NCI-H128 (cell line): ENCODE results near the gene ACMSD.
"Not testable (repeated sequence)": the region's sequence is repeated elsewhere in the genome, so short reads cannot be mapped to it uniquely, and the experiment has no call there.

Experiments
- DNase-seq: peaks from one replicate; lab custom pipeline; 2025; ENCODE audit not compliant: unreplicated experiment; lab: John Stamatoyannopoulos, UW

ACMSD gene

DNA sequence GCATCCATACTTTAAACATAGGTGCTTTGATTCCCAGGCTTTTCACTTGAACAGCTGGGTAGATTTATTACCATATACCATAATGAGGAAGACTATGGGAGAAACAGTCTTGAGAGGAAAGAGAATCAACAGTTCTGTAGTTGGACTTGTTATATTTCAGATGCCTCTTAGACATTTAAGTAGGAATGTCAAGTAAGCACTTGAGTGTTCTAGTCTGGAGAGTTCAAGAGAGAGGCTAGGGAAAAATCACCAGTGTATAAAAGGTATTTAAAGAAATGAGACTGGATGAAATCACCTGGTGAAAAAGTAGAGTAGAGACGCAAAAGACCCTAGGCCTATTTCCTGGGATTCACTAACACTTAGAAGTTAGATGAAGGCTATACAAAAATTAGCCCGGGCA, 66.8 kb downstream of the ACMSD start:
- no peak for DNase-seq

DNA sequence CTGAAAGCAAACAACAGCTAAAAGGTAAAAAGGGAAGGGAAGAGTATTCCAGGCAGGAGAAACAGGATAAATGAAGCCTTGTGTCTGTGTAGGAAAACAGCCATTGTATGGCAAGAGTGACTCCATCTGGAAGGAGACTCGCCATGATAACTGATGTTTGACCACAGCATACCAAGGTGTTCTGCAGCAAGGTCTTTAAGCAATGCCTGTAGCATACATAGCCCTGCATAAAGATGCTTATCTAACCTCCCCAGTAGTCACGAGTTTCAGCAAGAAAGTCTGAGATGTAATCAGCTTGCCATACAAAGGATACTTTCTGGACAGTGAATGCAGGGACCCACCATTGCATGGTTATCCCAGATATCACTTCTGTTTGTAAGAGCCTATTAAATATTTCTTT, 68.3 kb downstream of the ACMSD start:
- DNase-seq, result no peak

DNA sequence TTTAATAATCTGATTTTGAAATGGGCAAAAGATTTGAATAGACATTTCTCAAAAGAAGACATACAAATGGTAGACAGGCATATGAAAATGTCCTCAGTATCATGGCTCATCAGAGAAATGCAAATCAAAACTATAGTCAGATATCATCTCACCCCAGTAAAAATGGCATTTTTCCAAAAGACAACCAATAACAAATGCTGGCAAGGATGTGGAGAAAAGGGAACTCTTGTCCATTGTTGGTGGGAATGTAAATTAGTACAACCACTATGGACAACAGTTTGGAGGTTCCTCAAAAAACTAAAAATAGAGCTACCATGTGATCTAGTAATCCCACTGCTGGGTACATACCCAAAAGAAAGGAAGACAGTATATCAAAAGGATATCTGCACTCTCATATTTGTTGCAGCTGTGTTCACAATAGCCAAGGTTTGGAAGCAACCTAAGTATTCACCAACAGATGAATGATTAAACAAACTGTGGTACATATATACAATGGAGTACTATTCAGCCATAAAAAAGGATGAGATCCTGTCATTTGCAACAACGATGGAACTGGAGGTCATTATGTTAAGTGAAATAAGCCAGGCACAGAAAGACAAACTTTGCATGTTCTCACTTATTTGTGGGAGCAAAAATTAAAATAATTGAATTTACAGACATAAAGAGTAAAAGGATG, 69.2 kb downstream of the ACMSD start:
- DNase-seq, result not testable (repeated sequence)

DNA sequence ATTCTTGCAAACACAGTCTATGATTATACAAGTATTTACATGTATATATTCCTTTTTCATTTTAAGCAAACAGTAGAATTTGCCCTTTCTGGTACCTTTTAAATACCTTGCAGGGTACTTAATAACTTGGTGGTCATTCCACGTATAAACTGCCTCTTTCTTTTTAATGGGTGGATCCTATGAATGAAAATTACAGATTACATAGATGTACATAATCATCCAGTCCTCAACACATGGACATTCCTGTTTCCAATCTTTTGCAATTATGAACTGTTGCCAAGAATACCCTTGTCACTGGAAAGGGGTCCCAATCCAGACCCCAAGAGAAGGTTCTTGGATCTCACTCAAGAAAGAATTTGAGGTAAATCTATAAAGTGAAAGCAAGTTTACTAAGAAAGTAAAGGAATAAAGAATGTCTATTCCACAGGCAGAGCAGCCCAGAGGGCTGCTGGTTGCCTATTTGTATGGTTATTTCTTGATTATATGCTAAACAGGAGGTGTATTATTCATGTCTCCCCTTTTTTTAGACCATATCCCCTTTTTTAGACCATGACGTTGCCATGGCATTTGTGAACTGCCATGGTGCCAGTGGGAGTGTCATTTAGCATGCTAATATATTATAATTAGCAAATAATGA, 72.5 kb downstream of the ACMSD start:
- no peak for DNase-seq

DNA sequence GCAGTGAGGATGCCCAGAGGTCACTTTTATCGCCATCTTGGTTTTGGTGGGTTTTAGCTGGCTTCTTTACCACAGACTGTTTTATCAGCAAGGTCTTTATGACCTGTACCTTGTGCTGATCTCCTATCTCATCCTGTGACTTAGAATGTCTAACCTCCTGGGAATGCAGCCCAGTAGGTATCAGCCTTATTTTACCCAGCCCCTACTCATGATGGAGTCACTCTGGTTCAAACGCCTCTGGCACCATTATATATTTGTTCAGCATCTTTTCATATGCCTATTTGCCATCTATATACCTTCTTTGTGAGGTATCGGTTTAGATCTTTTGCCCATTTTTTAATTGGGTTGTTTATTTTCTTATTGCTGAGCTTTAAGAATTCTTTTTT, 73.0 kb downstream of the ACMSD start:
- DNase-seq, result no peak

DNA sequence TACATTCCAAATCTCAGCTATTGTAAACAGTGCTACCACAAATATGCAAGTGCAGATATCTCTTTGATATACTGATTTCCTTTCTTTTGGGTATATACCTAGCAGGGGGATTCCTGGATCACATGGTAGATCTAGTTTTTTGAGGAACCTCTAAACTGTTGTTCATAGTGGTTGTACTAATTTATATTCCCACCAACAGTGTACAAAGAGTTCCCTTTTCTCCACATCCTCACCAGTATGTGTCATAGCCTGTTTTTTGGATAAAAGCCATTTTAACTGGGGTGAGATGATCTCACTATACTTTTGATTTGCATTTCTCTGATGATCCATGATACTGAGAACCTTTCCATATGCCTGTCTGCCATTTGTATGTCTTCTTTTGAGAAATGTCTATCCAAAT, 73.9 kb downstream of the ACMSD start:
- DNase-seq, result no peak

DNA sequence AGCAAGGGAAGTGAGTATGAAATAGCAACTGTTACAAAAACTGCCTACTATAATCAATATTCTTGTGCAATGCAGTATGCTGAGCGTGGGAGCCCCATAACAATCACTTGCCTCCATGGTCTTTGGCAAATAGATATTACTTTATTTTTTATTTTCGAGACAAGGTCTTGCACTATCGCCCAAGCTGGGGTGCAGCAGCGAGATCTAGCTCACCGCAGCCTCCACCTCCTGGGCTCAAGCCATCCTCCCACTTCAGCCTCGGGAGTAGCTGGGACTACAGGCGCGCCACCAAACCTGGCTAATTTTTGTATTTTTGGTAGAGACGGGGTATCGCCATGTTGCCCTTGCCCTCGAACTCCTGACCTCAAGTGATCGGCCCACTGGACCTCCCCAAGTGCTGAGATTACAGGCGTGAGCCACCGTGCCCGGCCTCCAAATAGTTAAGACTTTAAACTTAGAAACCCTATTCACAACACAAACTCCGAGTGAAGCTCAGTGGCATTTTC, 79.0 kb downstream of the ACMSD start:
- DNase-seq, result no peak

DNA sequence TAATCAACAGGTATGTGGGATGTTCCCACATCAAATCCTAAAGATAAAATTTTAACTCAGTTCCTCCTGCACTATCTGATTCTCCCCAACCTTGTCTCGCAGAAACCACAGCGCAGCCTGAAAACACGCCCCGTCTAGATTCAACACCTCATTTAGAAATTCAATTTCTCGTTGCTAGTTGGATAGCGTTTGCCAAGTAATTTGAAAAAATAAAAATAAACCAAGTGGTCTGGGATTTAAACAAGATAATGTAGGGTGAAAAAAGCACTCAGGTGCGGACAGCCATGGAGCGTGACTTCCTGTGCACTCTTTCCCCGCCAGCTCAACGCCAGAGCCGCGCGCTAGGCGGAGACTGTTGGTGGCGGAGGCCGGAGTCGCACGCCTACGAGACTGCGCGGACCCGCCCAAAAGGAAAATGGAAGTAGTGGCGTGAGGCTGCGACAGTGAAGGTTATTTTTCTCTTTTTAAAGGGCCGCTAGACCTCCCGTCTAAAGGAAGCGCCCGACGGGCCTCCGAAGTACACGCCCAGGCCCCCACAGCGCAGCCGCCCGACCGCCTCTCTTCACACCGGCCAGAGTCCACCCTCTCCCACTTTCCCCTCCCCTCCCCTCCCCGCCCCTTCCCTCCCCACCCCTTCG, 79.6 kb downstream of the ACMSD start:
- peak; percentile 74 for DNase-seq

DNA sequence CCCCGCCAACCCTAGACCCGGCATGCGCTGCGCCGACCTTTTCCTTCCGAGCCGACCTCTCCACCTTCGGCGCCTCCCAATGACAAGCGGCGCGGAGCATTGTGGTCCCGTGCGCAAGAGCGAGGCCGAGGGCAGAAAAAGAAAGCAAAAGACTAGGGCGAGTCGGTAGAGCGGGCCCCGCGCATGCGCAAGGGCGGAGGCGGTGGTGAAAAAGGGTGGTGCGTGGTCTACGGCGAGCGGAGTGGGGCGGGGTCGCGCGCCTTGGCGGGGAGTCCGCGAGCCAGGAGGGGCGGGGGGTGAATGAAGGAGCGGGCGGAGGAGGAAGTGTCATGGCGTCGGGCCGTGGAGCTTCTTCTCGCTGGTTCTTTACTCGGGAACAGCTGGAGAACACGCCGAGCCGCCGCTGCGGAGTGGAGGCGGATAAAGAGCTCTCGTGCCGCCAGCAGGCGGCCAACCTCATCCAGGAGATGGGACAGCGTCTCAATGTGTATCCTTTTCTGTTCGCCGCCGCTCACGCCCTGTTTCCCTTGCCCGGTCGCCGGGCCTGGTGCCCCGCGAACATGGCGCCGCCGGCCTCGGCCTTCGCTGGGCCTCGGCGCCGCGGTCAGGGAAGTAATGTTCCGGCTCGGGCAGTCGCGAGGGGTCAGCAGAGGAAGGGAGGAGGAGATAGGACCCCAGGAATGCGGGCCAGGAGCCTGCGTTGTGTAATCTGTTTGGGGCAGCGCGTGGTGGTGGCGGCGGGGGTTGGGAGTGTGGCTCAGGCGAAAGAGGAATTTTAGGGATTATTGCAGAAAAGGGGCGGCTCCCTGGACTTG, 80.3 kb downstream of the ACMSD start, which contains the start of gene CCNT2:
Gene CCNT2 (plus strand): TSS at position 297 of the 815 bp plus-strand sequence. CDS start 33 bp downstream, at position 330.
- DNase-seq, result peak; percentile 93

DNA sequence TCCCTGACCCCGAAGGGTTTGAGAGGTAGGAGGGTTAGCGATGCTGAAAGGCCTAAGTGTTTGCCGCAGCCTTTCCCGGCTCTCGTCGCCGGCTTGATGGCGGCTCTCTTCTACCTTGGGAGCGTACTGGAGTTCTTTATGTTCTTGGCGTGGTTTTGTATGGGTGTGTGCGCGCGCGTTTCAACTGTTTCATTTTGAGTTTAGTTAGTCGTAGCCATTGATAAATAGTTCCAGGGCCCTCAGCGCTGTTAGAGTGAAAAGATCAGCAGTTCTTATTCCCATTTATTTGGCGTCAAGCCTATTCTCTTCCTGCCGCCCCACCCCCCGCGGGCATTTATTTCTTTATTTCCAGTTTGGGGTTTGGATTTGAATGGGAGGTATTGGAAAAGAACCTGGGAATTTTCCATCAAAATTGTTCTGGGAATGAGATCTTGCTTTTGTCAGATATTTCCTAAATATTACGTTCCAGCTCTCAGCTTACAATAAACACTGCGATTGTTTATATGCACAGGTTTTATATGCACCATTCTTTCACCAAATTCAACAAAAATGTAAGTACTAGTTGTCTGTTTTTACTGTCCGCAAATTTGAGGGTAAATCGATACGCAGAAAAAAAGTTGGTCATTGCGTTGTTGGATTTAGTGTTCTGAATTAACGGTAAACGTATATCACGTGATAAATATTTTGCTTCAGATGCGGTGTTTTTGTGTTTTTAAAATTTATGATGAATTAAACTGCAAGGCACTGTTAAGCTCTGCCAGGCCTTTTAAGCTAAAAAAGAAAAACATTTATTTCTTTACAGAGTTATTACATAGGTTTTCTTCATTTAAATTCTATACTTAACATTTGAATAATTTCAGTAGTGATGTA, 81.2 kb downstream of the ACMSD start:
- no peak for DNase-seq

DNA sequence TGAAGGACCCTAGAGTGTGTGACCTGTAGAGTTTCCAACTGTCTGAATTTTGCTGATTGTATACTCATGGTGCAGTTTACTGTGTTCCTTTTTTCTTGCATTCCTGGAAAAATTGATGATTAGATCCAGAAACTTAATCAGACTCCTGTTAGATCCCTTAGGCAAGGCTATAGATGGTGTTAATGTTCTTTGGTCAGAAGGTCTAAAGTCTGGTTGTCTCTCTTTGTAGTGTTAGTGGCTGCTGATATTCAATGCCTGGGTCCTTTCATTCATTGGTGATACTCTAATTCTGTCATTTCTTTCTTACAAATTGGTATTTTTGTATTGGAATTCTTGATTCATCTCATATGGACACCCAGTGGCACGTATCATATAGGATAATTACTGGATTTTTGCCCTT, 86.5 kb downstream of the ACMSD start:
- DNase-seq, result no peak

DNA sequence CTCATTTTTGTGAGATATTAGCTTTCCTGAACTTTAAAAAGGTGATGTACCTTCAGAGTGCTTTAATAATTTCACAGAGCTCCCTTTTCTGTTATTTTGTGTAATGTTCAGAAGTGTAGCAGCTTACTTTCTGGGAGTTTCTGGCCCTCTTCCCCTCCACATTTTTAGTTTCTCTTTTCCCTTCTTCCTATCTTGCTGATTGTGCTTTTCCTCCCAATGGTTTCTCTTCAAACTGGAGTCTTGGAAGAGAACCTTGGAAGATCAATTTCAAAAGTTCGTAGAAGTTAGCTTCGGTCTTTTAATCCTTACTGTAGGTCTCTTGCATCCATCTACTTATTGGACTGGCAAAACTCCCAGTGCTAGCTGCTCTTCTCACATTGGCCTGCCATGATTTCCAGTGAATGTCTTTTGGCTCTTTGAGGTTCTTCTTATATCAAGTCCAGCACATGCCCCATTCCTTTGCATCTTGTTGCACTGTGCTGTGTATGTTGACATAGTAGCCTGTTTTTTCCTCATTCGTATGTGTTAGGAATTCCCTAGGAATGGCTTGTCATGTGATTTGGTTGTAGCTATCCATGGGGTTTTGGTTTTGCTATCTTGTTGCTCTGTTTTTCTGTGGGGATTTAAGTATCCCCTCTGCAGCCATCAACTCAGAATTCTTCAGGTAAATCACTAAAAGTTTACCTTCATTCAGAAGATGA, 88.0 kb downstream of the ACMSD start:
- no peak for DNase-seq

DNA sequence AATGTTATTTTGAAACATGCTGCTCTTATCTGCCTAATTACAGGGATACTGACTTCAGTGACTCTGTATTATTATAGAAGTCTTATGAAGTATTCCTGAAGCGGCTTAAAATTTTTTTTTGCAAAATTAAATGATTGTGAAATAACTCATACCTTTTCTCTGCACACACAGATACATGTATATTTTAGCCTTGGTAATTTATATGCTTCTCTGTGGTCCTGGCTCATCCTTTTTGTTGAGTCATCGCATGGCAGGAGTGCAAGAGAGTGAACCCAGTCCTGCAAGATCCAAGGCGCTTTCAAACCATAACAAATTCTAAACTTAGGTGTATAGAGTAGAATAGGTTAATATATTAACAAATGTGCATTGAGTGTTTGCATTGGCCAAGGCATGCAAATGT, 88.8 kb downstream of the ACMSD start:
- no peak for DNase-seq

DNA sequence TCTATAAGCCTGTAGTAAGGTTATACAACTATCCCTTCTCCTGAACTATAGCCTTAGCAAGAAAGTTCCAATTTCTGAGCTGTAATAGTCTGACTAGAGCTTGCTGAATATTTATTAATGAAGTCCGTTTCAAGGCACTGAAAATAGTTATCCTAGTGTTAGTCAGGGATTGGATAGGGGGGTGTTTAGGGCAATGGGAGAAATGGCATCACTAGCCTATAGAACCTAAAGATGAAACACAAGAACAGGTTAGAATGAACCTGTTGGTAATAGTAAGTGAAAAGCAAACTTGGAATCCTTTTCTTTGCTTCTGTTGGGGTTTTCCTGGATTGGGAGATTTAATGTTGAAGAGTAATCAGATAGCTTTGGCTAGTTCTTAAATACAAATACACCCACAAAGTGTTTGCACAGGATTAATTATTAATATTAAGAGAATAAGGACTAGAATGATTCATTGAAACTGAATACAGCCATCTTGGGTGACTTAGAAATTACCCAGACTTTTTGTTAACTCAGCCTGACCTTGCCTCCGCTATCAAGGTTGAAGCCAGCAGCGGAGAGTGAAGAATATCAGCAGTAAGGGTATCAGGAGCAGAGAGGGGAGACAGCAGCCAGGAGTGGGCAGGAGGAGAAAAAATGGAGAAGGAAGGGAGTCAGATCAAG, 94.6 kb downstream of the ACMSD start:
- DNase-seq, result no peak

DNA sequence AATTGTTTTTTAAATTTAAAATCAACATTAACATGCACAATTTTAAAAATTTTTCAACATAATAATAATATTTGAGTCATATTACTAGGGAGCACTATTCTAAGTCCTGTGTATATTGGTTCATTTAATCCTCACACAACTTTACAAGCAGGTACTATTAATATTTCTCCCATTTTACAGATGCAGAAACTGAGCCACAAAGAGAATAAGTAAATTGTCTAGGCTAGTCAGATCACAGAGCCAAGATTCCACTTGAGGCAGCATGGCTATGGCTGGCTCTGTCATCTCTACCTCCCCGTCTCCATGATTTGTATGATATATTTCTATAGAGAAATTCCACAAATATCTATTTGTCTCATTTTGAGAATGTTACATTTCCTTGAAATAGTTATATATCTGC, 95.3 kb downstream of the ACMSD start:
- DNase-seq, result no peak

DNA sequence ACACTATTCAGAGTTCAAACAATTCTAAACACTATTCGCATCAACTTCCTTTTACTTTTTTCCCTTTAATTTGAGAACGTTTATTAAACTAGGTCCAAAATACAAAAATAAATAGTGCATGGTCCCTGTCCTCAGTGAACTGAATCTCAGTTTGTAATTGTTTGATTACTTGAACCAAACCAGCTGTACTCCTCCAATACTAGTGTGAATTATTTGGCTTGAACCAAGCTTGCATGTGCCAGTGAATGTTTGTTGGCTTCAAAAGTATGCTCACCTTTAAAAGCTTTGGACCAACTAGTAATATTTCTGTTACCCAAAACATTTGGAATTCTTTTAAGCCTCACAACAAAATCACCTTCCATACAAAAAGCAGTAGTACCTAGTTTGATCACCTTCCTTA, 95.7 kb downstream of the ACMSD start:
- no peak for DNase-seq

DNA sequence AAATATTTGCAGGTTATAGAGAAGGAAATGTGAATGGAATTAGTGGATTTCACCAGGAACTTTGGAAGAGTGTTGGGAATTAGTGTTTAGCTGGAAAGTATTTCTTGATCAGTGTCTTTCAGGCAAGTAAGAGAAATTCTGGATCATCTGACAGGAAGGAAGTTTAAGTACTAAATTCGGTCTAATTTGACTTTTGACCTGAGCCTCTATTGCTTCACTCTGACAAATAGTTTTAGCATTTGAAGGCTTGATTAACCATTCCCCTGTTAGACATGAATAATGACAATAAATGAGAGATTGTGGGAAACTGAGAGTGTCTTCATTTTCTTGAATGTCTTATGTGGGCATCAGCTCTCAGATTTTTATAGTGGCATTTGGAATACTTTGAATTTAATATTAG, 96.2 kb downstream of the ACMSD start:
- no peak for DNase-seq

DNA sequence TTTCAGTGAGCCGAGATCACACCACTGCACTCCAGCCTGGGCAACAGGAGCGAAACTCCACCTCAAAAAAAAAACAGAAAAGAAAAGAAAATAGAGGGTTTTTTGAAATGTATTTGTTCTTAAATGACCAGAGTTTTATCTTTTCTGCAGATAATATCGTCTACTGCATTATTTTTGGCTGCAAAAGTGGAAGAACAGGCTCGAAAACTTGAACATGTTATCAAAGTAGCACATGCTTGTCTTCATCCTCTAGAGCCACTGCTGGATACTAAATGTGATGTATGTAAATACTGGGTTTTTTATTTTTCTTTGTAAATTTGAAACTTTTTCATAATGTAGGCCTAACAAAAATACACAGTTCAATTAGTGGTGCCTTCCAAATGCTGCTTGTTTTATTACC, 98.3 kb downstream of the ACMSD start:
- no peak for DNase-seq

DNA sequence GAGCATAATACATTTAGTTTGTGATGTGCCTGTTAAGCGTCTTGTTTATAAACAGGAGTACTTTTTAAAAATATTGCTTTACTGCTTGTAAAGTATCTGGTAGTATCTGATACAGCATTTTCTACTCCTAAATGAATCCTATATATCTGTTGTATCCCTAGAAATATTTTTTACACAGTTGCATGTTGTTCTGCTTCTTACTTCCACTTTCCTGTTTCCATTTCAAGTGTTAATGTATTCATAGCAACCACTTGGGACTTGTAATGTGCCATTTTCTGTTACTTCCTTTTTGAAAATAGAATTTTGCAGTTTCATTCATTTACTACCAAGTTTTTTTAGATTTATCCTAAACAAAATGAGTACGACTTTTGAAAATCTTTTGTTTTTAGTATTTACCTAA, 105.1 kb downstream of the ACMSD start:
- no peak for DNase-seq
